RWPE2 (cell line): Measurements from ENCODE around the gene OTOP3.

Source experiments
- ATAC-seq: fragments of 200-7000 bp; cut with Tn5 transposase; 3 replicates; pipeline ENCODE4 v1.9.1; 2021; ENCODE audit warnings: low read depth
- DNase-seq: peaks from one replicate; pipeline ENCODE4 v3.0.0-alpha.2; 2020; ENCODE audit warnings: low spot score
- H3K27ac ChIP-seq: fragments of 450-650 bp; 2 replicates; pipeline ENCODE4 v1.5.1; 2017; ENCODE audit warnings: mild to moderate bottlenecking; ENCODE audit not compliant: poor library complexity, severe bottlenecking
- H3K27me3 ChIP-seq: fragments of 250-450 bp; sonication (Bioruptor Pico); 2 replicates; pipeline ENCODE4 v1.5.1; 2021; ENCODE audit warnings: mild to moderate bottlenecking, moderate library complexity; ENCODE audit not compliant: insufficient read depth, poor library complexity, severe bottlenecking
- H3K36me3 ChIP-seq: fragments of 250-450 bp; sonication (Bioruptor Pico); 2 replicates; pipeline ENCODE4 v1.5.1; 2020; ENCODE audit warnings: low read depth, mild to moderate bottlenecking, moderate library complexity
- H3K4me1 ChIP-seq: fragments of 250-450 bp; sonication (Bioruptor Pico); 2 replicates; pipeline ENCODE4 v1.5.1; 2021; ENCODE audit warnings: mild to moderate bottlenecking, moderate library complexity; ENCODE audit not compliant: insufficient read depth, poor library complexity, severe bottlenecking
- H3K4me3 ChIP-seq: fragments of 250-450 bp; sonication (Bioruptor Pico); 2 replicates; pipeline ENCODE4 v1.5.1; 2021; ENCODE audit warnings: mild to moderate bottlenecking, moderate library complexity; ENCODE audit not compliant: severe bottlenecking
- H3K9me3 ChIP-seq: fragments of 250-450 bp; sonication (Bioruptor Pico); 2 replicates; pipeline ENCODE4 v1.5.1; 2021; ENCODE audit warnings: mild to moderate bottlenecking, moderate library complexity; ENCODE audit not compliant: severe bottlenecking
- CTCF ChIP-seq: fragments of 450-650 bp; IDR thresholded peaks from one replicate; pipeline ENCODE4 v1.5.1; 2017; ENCODE audit warnings: mild to moderate bottlenecking, moderate library complexity; ENCODE audit not compliant: poor library complexity, severe bottlenecking

Gene OTOP3

GRCh38 chr17:74924250-74924948 is 11.3 kb upstream of the OTOP3 start, which contains the start of gene OTOP2:
TSS of gene OTOP2 (plus strand) at chr17:74924273. CDS start at chr17:74924633, 360 bp downstream.
- Histone ChIP-seq H3K36me3 (no peaks in the 10 kb centered on the region), H3K4me3 (peak within 1 kb of the TSS; percentile 38), H3K27me3 (peaks cover 25% of the 10 kb centered on the region), H3K27ac (no peak within 1 kb of the TSS), H3K9me3 (no peaks in the 10 kb centered on the region), H3K4me1 (peaks cover 3% of the 10 kb centered on the region)
- no peak for TF ChIP-seq CTCF
- DNase-seq, result peak; percentile 49
- no peak for ATAC-seq

GRCh38 chr17:74925242-74925641 is 10.5 kb upstream of the OTOP3 start:
- Histone ChIP-seq H3K4me3 (no peak overlapping the region), H3K27me3 (peaks cover 25% of the 10 kb centered on the region), H3K4me1 (peaks cover 3% of the 10 kb centered on the region), H3K9me3 (no peaks in the 10 kb centered on the region), H3K27ac (no peak overlapping the region), H3K36me3 (no peaks in the 10 kb centered on the region)
- DNase-seq, result no peak
- no peak for TF ChIP-seq CTCF
- no peak for ATAC-seq

- no peak for ATAC-seq
- H3K4me3 ChIP-seq, result no peak overlapping the region
- H3K27me3 ChIP-seq, result peaks cover 23% of the 10 kb centered on the region
- H3K4me1 ChIP-seq, result no peaks in the 10 kb centered on the region
- H3K27ac ChIP-seq, result no peak overlapping the region
- no peaks in the 10 kb centered on the region for H3K36me3 ChIP-seq
- no peak for DNase-seq
- no peak for TF ChIP-seq CTCF
- no peaks in the 10 kb centered on the region for H3K9me3 ChIP-seq
These were observed 6.9 kb upstream of the OTOP3 start for GRCh38 chr17:74928786-74929185.

- peak; percentile 47 for DNase-seq
- Histone ChIP-seq H3K36me3 (no peaks in the 10 kb centered on the region), H3K9me3 (no peaks in the 10 kb centered on the region), H3K27ac (no peak overlapping the region), H3K27me3 (peaks cover 11% of the 10 kb centered on the region), H3K4me1 (no peaks in the 10 kb centered on the region), H3K4me3 (no peak overlapping the region)
- no peak for TF ChIP-seq CTCF
- ATAC-seq, result no peak
These were observed 5.1 kb upstream of the OTOP3 start for GRCh38 chr17:74930535-74931036.

- no peaks in the 10 kb centered on the region for H3K4me1 ChIP-seq
- H3K4me3 ChIP-seq, result no peak overlapping the region
- H3K27me3 ChIP-seq, result peaks cover 29% of the 10 kb centered on the region
- no peaks in the 10 kb centered on the region for H3K9me3 ChIP-seq
- ATAC-seq, result no peak
- H3K36me3 ChIP-seq, result no peaks in the 10 kb centered on the region
- no peak overlapping the region for H3K27ac ChIP-seq
- DNase-seq, result no peak
- TF ChIP-seq CTCF, result no peak
These were observed 650 bp upstream of the OTOP3 start for GRCh38 chr17:74935048-74935447.
